ENCODE data around the gene PSMB9.

DNA sequence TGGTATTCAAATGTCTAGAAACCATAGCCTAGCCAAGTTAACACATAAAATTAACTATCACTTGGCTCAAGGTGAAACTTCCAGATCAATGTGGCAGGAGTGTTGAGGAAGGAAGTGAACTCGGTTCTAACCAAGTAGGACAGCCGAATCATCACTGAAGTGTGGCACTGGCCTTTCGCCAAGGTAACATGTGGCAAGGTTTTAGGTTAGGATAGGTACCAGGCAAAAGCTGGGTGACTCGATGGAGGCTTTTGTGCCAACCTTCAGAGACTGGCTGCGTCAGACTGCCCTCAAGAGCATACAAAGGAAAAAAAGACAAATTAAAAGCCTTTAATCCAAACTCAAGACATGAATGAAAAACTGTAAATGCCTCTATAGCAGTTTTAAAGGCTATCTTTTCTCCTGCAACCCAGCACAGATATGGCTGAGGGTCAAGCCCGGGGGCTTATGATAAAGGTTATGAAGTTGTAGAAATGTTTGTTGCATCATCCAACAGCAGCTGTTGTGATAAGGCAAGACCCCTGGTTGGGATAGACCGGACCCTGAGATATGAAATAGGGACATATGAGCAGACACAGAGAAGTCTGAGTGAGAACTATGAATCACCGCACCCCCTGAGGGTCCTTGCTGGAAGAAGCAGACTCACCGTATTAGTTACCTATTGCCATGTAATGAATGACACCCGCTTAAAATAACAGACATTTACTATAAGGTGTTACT lies 11.9 kb downstream of the PSMB9 start:
- TF ChIP-seq EP300 (conservative IDR thresholded peaks at IDR 0.05; ENCODE audit: poor library complexity, severe bottlenecking) (no peak), EZH2 (IDR thresholded peaks at IDR 0.05; ENCODE audit: borderline replicate concordance, insufficient read depth, low read length, poor library complexity, severe bottlenecking) (no peak), POLR2AphosphoS5 (IDR thresholded peaks at IDR 0.05) (no peak), RAD21 (conservative IDR thresholded peaks at IDR 0.05) (no peak)
- TF ChIP-seq, protein P1, sequence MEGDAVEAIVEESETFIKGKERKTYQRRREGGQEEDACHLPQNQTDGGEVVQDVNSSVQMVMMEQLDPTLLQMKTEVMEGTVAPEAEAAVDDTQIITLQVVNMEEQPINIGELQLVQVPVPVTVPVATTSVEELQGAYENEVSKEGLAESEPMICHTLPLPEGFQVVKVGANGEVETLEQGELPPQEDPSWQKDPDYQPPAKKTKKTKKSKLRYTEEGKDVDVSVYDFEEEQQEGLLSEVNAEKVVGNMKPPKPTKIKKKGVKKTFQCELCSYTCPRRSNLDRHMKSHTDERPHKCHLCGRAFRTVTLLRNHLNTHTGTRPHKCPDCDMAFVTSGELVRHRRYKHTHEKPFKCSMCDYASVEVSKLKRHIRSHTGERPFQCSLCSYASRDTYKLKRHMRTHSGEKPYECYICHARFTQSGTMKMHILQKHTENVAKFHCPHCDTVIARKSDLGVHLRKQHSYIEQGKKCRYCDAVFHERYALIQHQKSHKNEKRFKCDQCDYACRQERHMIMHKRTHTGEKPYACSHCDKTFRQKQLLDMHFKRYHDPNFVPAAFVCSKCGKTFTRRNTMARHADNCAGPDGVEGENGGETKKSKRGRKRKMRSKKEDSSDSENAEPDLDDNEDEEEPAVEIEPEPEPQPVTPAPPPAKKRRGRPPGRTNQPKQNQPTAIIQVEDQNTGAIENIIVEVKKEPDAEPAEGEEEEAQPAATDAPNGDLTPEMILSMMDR (IDR thresholded peaks at IDR 0.05; ENCODE audit: poor library complexity, severe bottlenecking) = no peak
- TF ChIP-seq, protein P2, sequence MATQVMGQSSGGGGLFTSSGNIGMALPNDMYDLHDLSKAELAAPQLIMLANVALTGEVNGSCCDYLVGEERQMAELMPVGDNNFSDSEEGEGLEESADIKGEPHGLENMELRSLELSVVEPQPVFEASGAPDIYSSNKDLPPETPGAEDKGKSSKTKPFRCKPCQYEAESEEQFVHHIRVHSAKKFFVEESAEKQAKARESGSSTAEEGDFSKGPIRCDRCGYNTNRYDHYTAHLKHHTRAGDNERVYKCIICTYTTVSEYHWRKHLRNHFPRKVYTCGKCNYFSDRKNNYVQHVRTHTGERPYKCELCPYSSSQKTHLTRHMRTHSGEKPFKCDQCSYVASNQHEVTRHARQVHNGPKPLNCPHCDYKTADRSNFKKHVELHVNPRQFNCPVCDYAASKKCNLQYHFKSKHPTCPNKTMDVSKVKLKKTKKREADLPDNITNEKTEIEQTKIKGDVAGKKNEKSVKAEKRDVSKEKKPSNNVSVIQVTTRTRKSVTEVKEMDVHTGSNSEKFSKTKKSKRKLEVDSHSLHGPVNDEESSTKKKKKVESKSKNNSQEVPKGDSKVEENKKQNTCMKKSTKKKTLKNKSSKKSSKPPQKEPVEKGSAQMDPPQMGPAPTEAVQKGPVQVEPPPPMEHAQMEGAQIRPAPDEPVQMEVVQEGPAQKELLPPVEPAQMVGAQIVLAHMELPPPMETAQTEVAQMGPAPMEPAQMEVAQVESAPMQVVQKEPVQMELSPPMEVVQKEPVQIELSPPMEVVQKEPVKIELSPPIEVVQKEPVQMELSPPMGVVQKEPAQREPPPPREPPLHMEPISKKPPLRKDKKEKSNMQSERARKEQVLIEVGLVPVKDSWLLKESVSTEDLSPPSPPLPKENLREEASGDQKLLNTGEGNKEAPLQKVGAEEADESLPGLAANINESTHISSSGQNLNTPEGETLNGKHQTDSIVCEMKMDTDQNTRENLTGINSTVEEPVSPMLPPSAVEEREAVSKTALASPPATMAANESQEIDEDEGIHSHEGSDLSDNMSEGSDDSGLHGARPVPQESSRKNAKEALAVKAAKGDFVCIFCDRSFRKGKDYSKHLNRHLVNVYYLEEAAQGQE (IDR thresholded peaks at IDR 0.05; ENCODE audit: borderline replicate concordance) = no peak

All from neural cell (in vitro differentiated cells).